AG04449 (cell line): ENCODE results near the gene ATP8A2.

Source experiments
- CTCF ChIA-PET: fragments of 350-600 bp; formaldehyde crosslinking; extraction: SDS; loops from one replicate; lab custom pipeline; 2021; ENCODE audit warnings: antibody characterized with exemption; lab: Yijun Ruan, JAX
- POLR2A ChIA-PET: fragments of 400-600, 350-600 bp; formaldehyde crosslinking; extraction: SDS; loops from one replicate; lab custom pipeline; 2020; ENCODE audit warnings: antibody characterized with exemption, inconsistent platforms; lab: Yijun Ruan, JAX
- DNase-seq: peaks from one replicate; pipeline ENCODE4 v3.0.0-alpha.2; 2010; ENCODE audit warnings: low read depth, low spot score
- H3K4me3 ChIP-seq: 2 replicates; pipeline ENCODE4 v1.5.1; 2011; ENCODE audit warnings: low read depth, mild to moderate bottlenecking, control low read depth, low read length
- CTCF ChIP-seq: IDR thresholded peaks from one replicate; pipeline ENCODE4 v1.5.1; 2011; ENCODE audit warnings: mild to moderate bottlenecking, moderate library complexity, low read length, control low read depth, inconsistent platforms; ENCODE audit not compliant: insufficient read depth; ENCODE audit errors: missing control alignments

The ATP8A2 gene

GRCh38 chr13:25633093-25633492 lies 261.3 kb downstream of the ATP8A2 start:
- ChIA-PET POLR2A (no interaction called here), CTCF (no interaction called here)
- no peak for TF ChIP-seq CTCF

GRCh38 chr13:25645681-25646080 lies 273.9 kb downstream of the ATP8A2 start:
- H3K4me3 ChIP-seq, result no peak overlapping the region
- no peak for TF ChIP-seq CTCF
- ChIA-PET CTCF (no interaction called here), POLR2A (no interaction called here)
- DNase-seq, result no peak

More at GRCh38 chr13:25633093-25633492, 261.3 kb downstream of the ATP8A2 start:
- no peak for DNase-seq
- no peak overlapping the region for H3K4me3 ChIP-seq

GRCh38 chr13:25649001-25649633 lies 277.3 kb downstream of the ATP8A2 start:
- CTCF ChIA-PET, result no interaction called here
- no peak for DNase-seq
- H3K4me3 ChIP-seq, result no peak overlapping the region
- POLR2A ChIA-PET, result no interaction called here
- no peak for TF ChIP-seq CTCF

GRCh38 chr13:25652764-25653163 lies 281.0 kb downstream of the ATP8A2 start:
- no peak for DNase-seq
- CTCF ChIA-PET, result no interaction called here
- no peak for TF ChIP-seq CTCF
- no peak overlapping the region for H3K4me3 ChIP-seq
- POLR2A ChIA-PET, result no interaction called here

- TF ChIP-seq CTCF, result no peak
- no peak overlapping the region for H3K4me3 ChIP-seq
- ChIA-PET POLR2A (no interaction called here), CTCF (no interaction called here)
- DNase-seq, result no peak
These were observed 282.5 kb downstream of the ATP8A2 start for GRCh38 chr13:25654322-25654721.

- H3K4me3 ChIP-seq, result no peak overlapping the region
- no peak for DNase-seq
- ChIA-PET POLR2A (no interaction called here), CTCF (no interaction called here)
- no peak for TF ChIP-seq CTCF
These were observed 285.4 kb downstream of the ATP8A2 start for GRCh38 chr13:25657157-25657556.
